ENCODE results near the gene OR1E1.

DNA sequence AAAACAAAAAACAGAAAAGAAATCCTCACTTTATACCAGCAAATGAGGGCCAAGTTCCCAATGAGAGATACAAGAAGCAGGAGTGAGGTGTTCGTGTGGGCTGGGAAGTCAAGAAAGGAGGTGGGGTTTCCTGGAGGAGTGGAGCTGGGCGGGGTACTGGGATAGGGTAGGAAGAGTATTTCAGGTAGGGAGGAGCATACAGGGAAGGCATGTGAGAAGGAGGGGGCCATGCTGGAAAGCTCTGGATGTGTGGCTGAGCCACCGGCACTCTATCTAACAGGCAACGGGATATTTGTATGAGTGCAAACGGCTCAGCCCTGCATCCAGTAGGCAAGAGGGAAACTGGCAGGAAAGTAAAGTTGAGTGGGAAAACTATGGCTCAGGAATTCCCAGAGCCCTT, 16.3 kb downstream of the OR1E1 start:
- TF ChIP-seq RAD21 (conservative IDR thresholded peaks at IDR 0.05) (no peak), TAF1 (IDR thresholded peaks at IDR 0.05; ENCODE audit: low read depth) (no peak), SMC3 (conservative IDR thresholded peaks at IDR 0.05; ENCODE audit: poor library complexity) (no peak), POLR2AphosphoS5 (IDR thresholded peaks at IDR 0.05) (no peak), EZH2 (IDR thresholded peaks at IDR 0.05; ENCODE audit: borderline replicate concordance, insufficient read depth, low read length, poor library complexity, severe bottlenecking) (no peak), EP300 (conservative IDR thresholded peaks at IDR 0.05; ENCODE audit: poor library complexity, severe bottlenecking) (no peak), MXI1 (conservative IDR thresholded peaks at IDR 0.05; ENCODE audit: poor library complexity, severe bottlenecking) (no peak)
- TF ChIP-seq, protein P1, sequence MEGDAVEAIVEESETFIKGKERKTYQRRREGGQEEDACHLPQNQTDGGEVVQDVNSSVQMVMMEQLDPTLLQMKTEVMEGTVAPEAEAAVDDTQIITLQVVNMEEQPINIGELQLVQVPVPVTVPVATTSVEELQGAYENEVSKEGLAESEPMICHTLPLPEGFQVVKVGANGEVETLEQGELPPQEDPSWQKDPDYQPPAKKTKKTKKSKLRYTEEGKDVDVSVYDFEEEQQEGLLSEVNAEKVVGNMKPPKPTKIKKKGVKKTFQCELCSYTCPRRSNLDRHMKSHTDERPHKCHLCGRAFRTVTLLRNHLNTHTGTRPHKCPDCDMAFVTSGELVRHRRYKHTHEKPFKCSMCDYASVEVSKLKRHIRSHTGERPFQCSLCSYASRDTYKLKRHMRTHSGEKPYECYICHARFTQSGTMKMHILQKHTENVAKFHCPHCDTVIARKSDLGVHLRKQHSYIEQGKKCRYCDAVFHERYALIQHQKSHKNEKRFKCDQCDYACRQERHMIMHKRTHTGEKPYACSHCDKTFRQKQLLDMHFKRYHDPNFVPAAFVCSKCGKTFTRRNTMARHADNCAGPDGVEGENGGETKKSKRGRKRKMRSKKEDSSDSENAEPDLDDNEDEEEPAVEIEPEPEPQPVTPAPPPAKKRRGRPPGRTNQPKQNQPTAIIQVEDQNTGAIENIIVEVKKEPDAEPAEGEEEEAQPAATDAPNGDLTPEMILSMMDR (IDR thresholded peaks at IDR 0.05; ENCODE audit: poor library complexity, severe bottlenecking): no peak

Data from neural cell (in vitro differentiated cells).